Fibroblast of lung (primary cell): Measurements from ENCODE around the gene UQCC5. TPM values are rescaled to one million over a fixed set of nuclear protein-coding genes. Genes with fewer than 3 reads are reported as not detected.

ENCODE experiments used
- DNase-seq, 2 donors: peaks; one replicate each; pipeline versions ENCODE4 v3.0.0 to v3.0.0-alpha.2; 2010; ENCODE audit warnings: low read depth in 2 of 2
- H2AFZ ChIP-seq: 2 replicates; pipeline ENCODE4 v1.5.1; 2012; ENCODE audit warnings: low read length, control low read depth, inconsistent platforms
- H3K27ac ChIP-seq: 2 replicates; pipeline ENCODE4 v1.5.1; 2011; ENCODE audit warnings: low read length, control low read depth; ENCODE audit not compliant: insufficient read depth
- H3K27me3 ChIP-seq: 2 replicates; pipeline ENCODE4 v1.5.1; 2011; ENCODE audit warnings: mild to moderate bottlenecking, low read length; ENCODE audit not compliant: control insufficient read depth, insufficient read depth
- H3K36me3 ChIP-seq: 2 replicates; pipeline ENCODE4 v1.5.1; 2011; ENCODE audit warnings: low read length; ENCODE audit not compliant: control insufficient read depth, insufficient read depth
- H3K4me1 ChIP-seq: 2 replicates; pipeline ENCODE4 v1.5.1; 2011; ENCODE audit warnings: low read length; ENCODE audit not compliant: control insufficient read depth, insufficient read depth; ENCODE audit errors: extremely low read depth
- H3K4me2 ChIP-seq: 2 replicates; pipeline ENCODE4 v1.5.1; 2011; ENCODE audit warnings: low read length, control low read depth; ENCODE audit not compliant: insufficient read depth; ENCODE audit errors: extremely low read depth
- H3K4me3 ChIP-seq, 4 experiments: fragments of 200-600 bp in 1 of 4; sonication (generic) in 1 of 4; replicated peaks in 1 of 4; 2 replicates each; pipeline ENCODE4 v1.5.1; 2011 to 2016; ENCODE audit warnings: low read length in 4 of 4, low read depth in 3 of 4, mild to moderate bottlenecking in 3 of 4, control low read depth in 2 of 4, inconsistent platforms in 1 of 4, mixed read lengths in 1 of 4; ENCODE audit not compliant: insufficient read depth in 1 of 4; ENCODE audit errors: control extremely low read depth in 1 of 4
- H3K79me2 ChIP-seq: 2 replicates; pipeline ENCODE4 v1.5.1; 2012; ENCODE audit warnings: mild to moderate bottlenecking, low read length, inconsistent platforms; ENCODE audit not compliant: control insufficient read depth, insufficient read depth
- H3K9ac ChIP-seq: 2 replicates; pipeline ENCODE4 v1.5.1; 2011; ENCODE audit warnings: mild to moderate bottlenecking, low read length, control low read depth; ENCODE audit not compliant: insufficient read depth
- H3K9me3 ChIP-seq: 2 replicates; pipeline ENCODE4 v1.5.1; 2012; ENCODE audit warnings: low read depth, low read length; ENCODE audit not compliant: control insufficient read depth, insufficient read depth
- H4K20me1 ChIP-seq: 2 replicates; pipeline ENCODE4 v1.5.1; 2011; ENCODE audit warnings: low read length; ENCODE audit not compliant: control insufficient read depth, insufficient read depth; ENCODE audit errors: extremely low read depth
- CTCF ChIP-seq, 2 donors: IDR thresholded peaks in 1 of 2; conservative IDR thresholded peaks in 1 of 2; 1 replicate in 1 of 2; 2 replicates in 1 of 2; pipeline ENCODE4 v1.5.1; 2011 to 2012; ENCODE audit warnings: low read length in 2 of 2, control low read depth in 1 of 2, inconsistent platforms in 1 of 2, low read depth in 1 of 2, mild to moderate bottlenecking in 1 of 2
- EZH2 ChIP-seq: IDR thresholded peaks from 2 replicates; pipeline ENCODE4 v1.5.1; 2012; ENCODE audit warnings: low read length, control low read depth, mild to moderate bottlenecking; ENCODE audit errors: missing control alignments
- polyA plus RNA-seq, 2 donors: library from polyadenylated mRNA; depleted of rRNA in 1 of 2; stranded (reverse) in 1 of 2; unstranded in 1 of 2; fragments of >200 nt; gene quantifications; 2 replicates each; pipeline ENCODE4 v1.2.1, GENCODE V29; 2011 to 2012; ENCODE audit warnings: missing spikeins in 1 of 2
- total RNA-seq: library from RNA; depleted of rRNA; stranded (reverse); fragments of >200 nt; gene quantifications from 2 replicates; pipeline ENCODE4 v1.2.1, GENCODE V29; 2014

UQCC5 gene
- total and polyA plus RNA-seq, 2 donors (not counting 1 experiment from before 2014, with no cell fraction given): 9.4 to 13.8 TPM

GRCh38 chr3:52531860-52532516, 4.4 kb upstream of the UQCC5 start:
- Histone ChIP-seq H3K27me3 (no peaks in the 10 kb centered on the region), H2AFZ (no peak overlapping the region), H3K27ac (peak overlapping the region; percentile 23), H4K20me1 (no peaks in the 10 kb centered on the region), H3K9me3 (no peaks in the 10 kb centered on the region), H3K4me1 (peaks cover 24% of the 10 kb centered on the region), H3K4me3 (peak overlapping the region; percentile 61 to 80 (median 70)), H3K9ac (peak overlapping the region; percentile 23), H3K79me2 (peaks cover 27% of the 10 kb centered on the region), H3K36me3 (peaks cover 11% of the 10 kb centered on the region), H3K4me2 (peak overlapping the region; percentile 85)
- TF ChIP-seq CTCF (conservative IDR thresholded peaks at IDR 0.05 in 1 of 2, IDR thresholded peaks at IDR 0.05 in 1 of 2; ENCODE audit: low read depth in 1 of 2, low read length in 2 of 2) (no peak), EZH2 (no peak)
- no peak for DNase-seq

- H3K27me3 ChIP-seq: no peaks in the 10 kb centered on the region
- H3K9me3 ChIP-seq: no peaks in the 10 kb centered on the region
- no peak overlapping the region for H2AFZ ChIP-seq
- H4K20me1 ChIP-seq: no peaks in the 10 kb centered on the region
- H3K4me2 ChIP-seq: peak overlapping the region; percentile 85
- TF ChIP-seq CTCF (conservative IDR thresholded peaks at IDR 0.05 in 1 of 2, IDR thresholded peaks at IDR 0.05 in 1 of 2; ENCODE audit: low read depth in 1 of 2, low read length in 2 of 2): no peak
- no peak for TF ChIP-seq EZH2
- peak; percentile 58 to 62 for DNase-seq
- H3K36me3 ChIP-seq: peaks cover 7% of the 10 kb centered on the region
- H3K27ac ChIP-seq: peak overlapping the region; percentile 23
- H3K4me3 ChIP-seq: peak overlapping the region; percentile 61 to 80 (median 70)
- H3K4me1 ChIP-seq: peaks cover 19% of the 10 kb centered on the region
- H3K9ac ChIP-seq: peak overlapping the region; percentile 65
- H3K79me2 ChIP-seq: peaks cover 32% of the 10 kb centered on the region
Observed at GRCh38 chr3:52532517-52532837, 3.9 kb upstream of the UQCC5 start.

DNA sequence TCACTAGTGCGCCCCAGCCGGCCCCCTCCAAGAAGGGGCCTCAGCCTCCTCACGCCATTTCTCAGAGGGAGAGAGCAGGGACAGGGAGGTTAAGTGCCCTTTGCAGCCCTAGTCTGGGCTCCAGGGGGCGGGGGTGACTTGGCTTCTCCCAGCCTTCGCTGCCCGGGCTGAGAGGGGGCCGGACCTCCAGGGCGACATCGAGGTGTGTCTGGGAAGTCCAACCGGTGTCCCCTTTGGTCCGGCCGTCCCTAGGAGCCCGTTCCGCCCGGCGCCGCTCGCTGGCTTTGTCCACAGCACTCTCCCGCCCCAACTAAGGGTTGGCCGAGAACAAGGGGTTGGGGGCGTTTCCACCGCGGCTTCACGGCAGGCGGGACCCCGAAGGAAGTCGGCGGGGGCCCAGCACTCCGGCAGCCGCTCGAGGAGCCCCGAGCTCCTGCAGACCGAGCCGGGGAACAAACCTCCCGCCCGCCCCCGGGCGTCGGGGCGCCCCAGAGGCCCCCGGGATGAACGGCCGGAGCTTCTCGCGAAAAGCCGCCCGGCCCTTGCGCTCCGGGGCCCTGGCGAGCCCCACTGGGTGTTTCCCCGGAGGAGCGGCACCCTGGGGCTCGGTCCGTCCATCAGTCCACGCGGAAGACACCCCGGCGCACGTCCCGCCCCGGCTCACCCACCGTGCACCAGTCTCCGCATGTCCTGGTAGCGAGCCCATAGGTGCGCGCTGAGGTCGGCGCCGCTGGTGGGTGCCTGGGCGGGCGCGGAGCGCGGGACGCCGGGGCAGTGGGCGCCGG, 3.4 kb upstream of the UQCC5 start:
- H4K20me1 ChIP-seq: no peaks in the 10 kb centered on the region
- no peak overlapping the region for H2AFZ ChIP-seq
- H3K27ac ChIP-seq: peak overlapping the region; percentile 27
- peak overlapping the region; percentile 85 for H3K4me2 ChIP-seq
- no peak for TF ChIP-seq CTCF (conservative IDR thresholded peaks at IDR 0.05 in 1 of 2, IDR thresholded peaks at IDR 0.05 in 1 of 2; ENCODE audit: low read depth in 1 of 2, low read length in 2 of 2)
- no peak for TF ChIP-seq EZH2
- peaks cover 2% of the 10 kb centered on the region for H3K36me3 ChIP-seq
- H3K4me3 ChIP-seq: peak overlapping the region; percentile 61 to 80 (median 70)
- peaks cover 37% of the 10 kb centered on the region for H3K79me2 ChIP-seq
- DNase-seq: peak; percentile 10 to 15
- no peaks in the 10 kb centered on the region for H3K27me3 ChIP-seq
- no peaks in the 10 kb centered on the region for H3K9me3 ChIP-seq
- peak overlapping the region; percentile 65 for H3K9ac ChIP-seq
- H3K4me1 ChIP-seq: peaks cover 21% of the 10 kb centered on the region
